HG03565 (cell line): ENCODE data around the gene DHRSX.
"Not testable (repeated sequence)": the region's sequence is repeated elsewhere in the genome, so short reads cannot be mapped to it uniquely, and the experiment has no call there.

ENCODE experiments used
- ATAC-seq: cut with Tn5 transposase; IDR thresholded peaks from one replicate; pipeline ENCODE4 v1.9.1; 2021; ENCODE audit warnings: mild to moderate bottlenecking, moderate library complexity; ENCODE audit not compliant: unreplicated experiment

The DHRSX gene

GRCh38 chrX:2226906-2227656 is 273.7 kb downstream of the DHRSX start:
- no peak for ATAC-seq

- no peak for ATAC-seq
Observed at GRCh38 chrX:2226182-2226581, 274.6 kb downstream of the DHRSX start.

- ATAC-seq: no peak
Observed at GRCh38 chrX:2224597-2225235, 276.1 kb downstream of the DHRSX start.

GRCh38 chrX:2224161-2224560 is 276.6 kb downstream of the DHRSX start:
- no peak for ATAC-seq

GRCh38 chrX:2220829-2221567 is 279.8 kb downstream of the DHRSX start:
- no peak for ATAC-seq

- no peak for ATAC-seq
Observed at GRCh38 chrX:2220296-2220695, 280.5 kb downstream of the DHRSX start.

GRCh38 chrX:2214138-2214823 is 286.5 kb downstream of the DHRSX start:
- ATAC-seq: not testable (repeated sequence)

- ATAC-seq: not testable (repeated sequence)
Observed at GRCh38 chrX:2211667-2212066, 289.1 kb downstream of the DHRSX start.

- ATAC-seq: no peak
Observed at GRCh38 chrX:2193273-2193592, 307.5 kb downstream of the DHRSX start.

- no peak for ATAC-seq
Observed at GRCh38 chrX:2192584-2193272, 308.0 kb downstream of the DHRSX start.

GRCh38 chrX:2188840-2189239 is 311.9 kb downstream of the DHRSX start:
- ATAC-seq: no peak

GRCh38 chrX:2188330-2188792 is 312.4 kb downstream of the DHRSX start:
- ATAC-seq: no peak

GRCh38 chrX:2187352-2188115 is 313.2 kb downstream of the DHRSX start:
- ATAC-seq: no peak

- ATAC-seq: no peak
Observed at GRCh38 chrX:2185341-2186082, 315.3 kb downstream of the DHRSX start.

- no peak for ATAC-seq
Observed at GRCh38 chrX:2184089-2184488, 316.7 kb downstream of the DHRSX start.

GRCh38 chrX:2183193-2183725 is 317.5 kb downstream of the DHRSX start:
- ATAC-seq: no peak

- ATAC-seq: no peak
Observed at GRCh38 chrX:2177541-2177940, 323.2 kb downstream of the DHRSX start.

GRCh38 chrX:2176733-2177132 is 324.0 kb downstream of the DHRSX start:
- no peak for ATAC-seq

GRCh38 chrX:2176274-2176673 is 324.5 kb downstream of the DHRSX start:
- ATAC-seq: no peak
